H9 (cell line): ENCODE results near the gene CABLES1. TPM values are rescaled to one million over a fixed set of nuclear protein-coding genes. Genes with fewer than 3 reads are reported as not detected.
A peak's percentile ranks its signal among the peaks of the same experiment; 100 is the strongest.

ENCODE experiments used
- DNase-seq: peaks from one replicate; pipeline ENCODE4 v3.0.0-alpha.2; 2017
- H2AFZ ChIP-seq: one replicate; pipeline ENCODE4 v1.6.1; 2013; ENCODE audit warnings: mild to moderate bottlenecking, low read length, control low read depth, moderate library complexity
- H2AK5ac ChIP-seq: 2 replicates; pipeline ENCODE4 v1.6.1; 2013; ENCODE audit warnings: low read length, control low read depth, mixed read lengths; ENCODE audit not compliant: insufficient read length
- H2BK120ac ChIP-seq: one replicate; pipeline ENCODE4 v1.6.1; 2013; ENCODE audit warnings: low read depth, mild to moderate bottlenecking, low read length, control low read depth, inconsistent platforms; ENCODE audit not compliant: poor library complexity, severe bottlenecking
- H2BK12ac ChIP-seq: 2 replicates; pipeline ENCODE4 v1.6.1; 2013; ENCODE audit warnings: low read length, control low read depth, mixed read lengths, low read depth; ENCODE audit not compliant: insufficient read length
- H2BK15ac ChIP-seq: 2 replicates; pipeline ENCODE4 v1.6.1; 2013; ENCODE audit warnings: low read depth, low read length, control low read depth
- H2BK20ac ChIP-seq: one replicate; pipeline ENCODE4 v1.6.1; 2013; ENCODE audit warnings: low read depth, mild to moderate bottlenecking, low read length, control low read depth, inconsistent platforms; ENCODE audit not compliant: poor library complexity, severe bottlenecking
- H2BK5ac ChIP-seq: 2 replicates; pipeline ENCODE4 v1.6.1; 2013; ENCODE audit warnings: low read length, control low read depth, mixed read lengths; ENCODE audit not compliant: insufficient read length
- H3K14ac ChIP-seq: 2 replicates; pipeline ENCODE4 v1.6.1; 2013; ENCODE audit warnings: low read length, control low read depth; ENCODE audit not compliant: insufficient read depth
- H3K18ac ChIP-seq: 2 replicates; pipeline ENCODE4 v1.6.1; 2013; ENCODE audit warnings: low read depth, mild to moderate bottlenecking, mixed read lengths, low read length, control low read depth; ENCODE audit not compliant: insufficient read length
- H3K23ac ChIP-seq: 2 replicates; pipeline ENCODE4 v1.6.1; 2013; ENCODE audit warnings: low read length, control low read depth, mixed read lengths, low read depth; ENCODE audit not compliant: insufficient read length
- H3K23me2 ChIP-seq: 2 replicates; pipeline ENCODE4 v1.6.1; 2013; ENCODE audit warnings: low read depth, mild to moderate bottlenecking, mixed read lengths, low read length, control low read depth; ENCODE audit not compliant: insufficient read length, poor library complexity, severe bottlenecking
- H3K27ac ChIP-seq: 2 replicates; pipeline ENCODE4 v1.5.1; 2013; ENCODE audit warnings: low read length, control low read depth, mixed read lengths, low read depth; ENCODE audit not compliant: insufficient read length
- H3K27me3 ChIP-seq: 2 replicates; pipeline ENCODE4 v1.6.1; 2013; ENCODE audit warnings: low read length, control low read depth, inconsistent platforms; ENCODE audit not compliant: insufficient read depth
- H3K4ac ChIP-seq: 2 replicates; pipeline ENCODE4 v1.6.1; 2013; ENCODE audit warnings: low read depth, mild to moderate bottlenecking, control low read depth, inconsistent platforms, low read length, moderate library complexity
- H3K4me1 ChIP-seq: 2 replicates; pipeline ENCODE4 v1.6.1; 2013; ENCODE audit warnings: low read length, control low read depth, inconsistent platforms; ENCODE audit not compliant: insufficient read depth
- H3K4me2 ChIP-seq: 2 replicates; pipeline ENCODE4 v1.6.1; 2013; ENCODE audit warnings: low read length, control low read depth, mixed read lengths; ENCODE audit not compliant: insufficient read length, insufficient read depth
- H3K56ac ChIP-seq: 2 replicates; pipeline ENCODE4 v1.6.1; 2013; ENCODE audit warnings: low read depth, mild to moderate bottlenecking, mixed read lengths, low read length, control low read depth; ENCODE audit not compliant: insufficient read length
- H3K79me1 ChIP-seq: 2 replicates; pipeline ENCODE4 v1.6.1; 2013; ENCODE audit warnings: low read depth, mild to moderate bottlenecking, moderate library complexity, low read length, control low read depth, inconsistent platforms; ENCODE audit not compliant: insufficient read depth, poor library complexity, severe bottlenecking
- H3K79me2 ChIP-seq: 2 replicates; pipeline ENCODE4 v1.6.1; 2013; ENCODE audit warnings: low read length, control low read depth, inconsistent platforms; ENCODE audit not compliant: insufficient read depth
- H3K9ac ChIP-seq: 2 replicates; pipeline ENCODE4 v1.6.1; 2013; ENCODE audit warnings: low read length, control low read depth, mixed read lengths; ENCODE audit not compliant: insufficient read length; ENCODE audit errors: extremely low read depth
- H3K9me3 ChIP-seq: one replicate; pipeline ENCODE4 v1.6.1; 2013; ENCODE audit warnings: low read depth, low read length, inconsistent platforms; ENCODE audit not compliant: control insufficient read depth
- H3T11ph ChIP-seq: one replicate; pipeline ENCODE4 v1.6.1; 2013; ENCODE audit warnings: mild to moderate bottlenecking, low read length, control low read depth, inconsistent platforms
- H4K20me1 ChIP-seq: one replicate; pipeline ENCODE4 v1.6.1; 2013; ENCODE audit not compliant: control insufficient read depth, insufficient read length, insufficient read depth
- H4K5ac ChIP-seq: 2 replicates; pipeline ENCODE4 v1.6.1; 2013; ENCODE audit warnings: low read depth, mild to moderate bottlenecking, mixed read lengths, low read length, control low read depth; ENCODE audit not compliant: insufficient read length
- H4K8ac ChIP-seq: replicated peaks from 2 replicates; pipeline ENCODE4 v1.6.1; 2013; ENCODE audit warnings: low read length, control low read depth, mixed read lengths, low read depth; ENCODE audit not compliant: insufficient read length
- H4K91ac ChIP-seq: 2 replicates; pipeline ENCODE4 v1.6.1; 2013; ENCODE audit warnings: low read depth, mild to moderate bottlenecking, moderate library complexity, mixed read lengths, low read length, control low read depth; ENCODE audit not compliant: insufficient read length
- H3K27ac Mint-ChIP-seq, 3 experiments: 2 replicates in 2 of 3; 3 replicates in 1 of 3; pipeline ENCODE4 v1.8.0; 2020 to 2021; ENCODE audit warnings: mixed read lengths in 3 of 3, mild to moderate bottlenecking in 1 of 3, moderate library complexity in 1 of 3
- H3K27me3 Mint-ChIP-seq: 2 replicates; pipeline ENCODE4 v1.8.0; 2021; ENCODE audit warnings: low read depth, mild to moderate bottlenecking, moderate library complexity, mixed read lengths
- H3K36me3 Mint-ChIP-seq, 3 experiments: 2 replicates in 2 of 3; 3 replicates in 1 of 3; pipeline ENCODE4 v1.8.0; 2020 to 2021; ENCODE audit warnings: low read depth in 3 of 3, mixed read lengths in 3 of 3; ENCODE audit not compliant: insufficient read depth in 1 of 3
- H3K4me1 Mint-ChIP-seq, 2 experiments: 2 replicates each; pipeline ENCODE4 v1.8.0; 2020; ENCODE audit warnings: mixed read lengths in 2 of 2
- H3K4me3 Mint-ChIP-seq, 2 experiments: 2 replicates in 1 of 2; 3 replicates in 1 of 2; pipeline ENCODE4 v1.8.0; 2020 to 2021; ENCODE audit warnings: mild to moderate bottlenecking in 2 of 2, mixed read lengths in 2 of 2, moderate library complexity in 1 of 2
- H3K9me3 Mint-ChIP-seq, 2 experiments: 2 replicates in 1 of 2; 3 replicates in 1 of 2; pipeline ENCODE4 v1.8.0; 2020; ENCODE audit warnings: mild to moderate bottlenecking in 2 of 2, mixed read lengths in 2 of 2, moderate library complexity in 1 of 2
- CTCF ChIP-seq: fragments of 200-600 bp; sonication (generic); conservative IDR thresholded peaks from 3 replicates; pipeline ENCODE4 v1.8.0; 2021; ENCODE audit warnings: antibody characterized with exemption, mild to moderate bottlenecking
- WGBS: extraction: QIAGEN DNeasy Blood & Tissue Kit; methylation state at CpG from one replicate; pipeline ENCODE4 v1.1.7; 2013; ENCODE audit warnings: missing lambda C conversion rate, low lambda C conversion rate, mixed read lengths; ENCODE audit not compliant: insufficient read length; ENCODE audit errors: extremely low coverage; 5-methylcytosine and 5-hydroxymethylcytosine counted together
- total RNA-seq: library from RNA; stranded (reverse); gene quantifications from 2 replicates; pipeline ENCODE4 v1.2.1, GENCODE V29; 2021

The CABLES1 gene
- total RNA-seq, 1 experiment from 2014 or later = 27.1 TPM

GRCh38 chr18:23137788-23138216 is 2.5 kb downstream of the CABLES1 start:
- WGBS = no CpG with 5 or more reads among the region's 9 CpGs
- H2BK20ac ChIP-seq = no peak overlapping the region
- H3K79me2 ChIP-seq = peaks cover 35% of the 10 kb centered on the region; the same call in 1 of the 2 replicates
- H3K4me3 Mint-ChIP-seq = peak overlapping the region; percentile 71 to 85
- H2AFZ ChIP-seq = no peak overlapping the region
- no peaks in the 10 kb centered on the region for H3K9me3 ChIP-seq
- H3K23ac ChIP-seq = no peak overlapping the region
- H4K91ac ChIP-seq = no peak overlapping the region
- no peak overlapping the region for H3K9ac ChIP-seq
- no peaks in the 10 kb centered on the region for H3K79me1 ChIP-seq
- no peak overlapping the region for H2BK12ac ChIP-seq
- H4K5ac ChIP-seq = no peak overlapping the region
- H3K4ac ChIP-seq = no peak overlapping the region
- no peak overlapping the region for H3T11ph ChIP-seq
- no peak overlapping the region for H3K27ac ChIP-seq
- H3K9me3 Mint-ChIP-seq = no peaks in the 10 kb centered on the region
- H2BK120ac ChIP-seq = no peak overlapping the region
- peak overlapping the region; percentile 66 for H3K4me2 ChIP-seq
- no peaks in the 10 kb centered on the region; the same call in 1 of the 2 replicates for H3K4me1 ChIP-seq
- H2AK5ac ChIP-seq = no peak overlapping the region
- H4K8ac ChIP-seq = no peak overlapping the region
- H3K27me3 Mint-ChIP-seq = no peaks in the 10 kb centered on the region; the same call in 1 of the 2 replicates
- H3K56ac ChIP-seq = no peak overlapping the region
- DNase-seq = no peak
- H3K14ac ChIP-seq = no peak overlapping the region
- H3K4me1 Mint-ChIP-seq = peaks cover 58% of the 10 kb centered on the region in 2 experiments
- H2BK5ac ChIP-seq = no peak overlapping the region
- no peaks in the 10 kb centered on the region for H3K27me3 ChIP-seq
- H3K36me3 Mint-ChIP-seq = peaks cover 4 to 21% (median 16%) of the 10 kb centered on the region in 3 experiments; a peak in 6 of 7 replicates
- H2BK15ac ChIP-seq = no peak overlapping the region
- H3K18ac ChIP-seq = no peak overlapping the region
- peaks cover 31% of the 10 kb centered on the region for H3K23me2 ChIP-seq
- no peaks in the 10 kb centered on the region for H4K20me1 ChIP-seq
- TF ChIP-seq CTCF = no peak
- H3K27ac Mint-ChIP-seq = no peak overlapping the region; a peak in 1 of 7 replicates
